Astrocyte (in vitro differentiated cells and primary cell): ENCODE results near the gene NPB.

Experiments
- EZH2 ChIP-seq: IDR thresholded peaks from 2 replicates; pipeline ENCODE4 v1.6.1; 2012; ENCODE audit warnings: mild to moderate bottlenecking, low read length, inconsistent platforms; ENCODE audit not compliant: insufficient read depth
- TF ChIP-seq, protein P1 (sequence below): IDR thresholded peaks from 2 replicates; pipeline ENCODE4 v1.5.1; 2011; ENCODE audit warnings: low read depth, mild to moderate bottlenecking, inconsistent platforms, low read length, moderate library complexity; ENCODE audit not compliant: insufficient read depth

DNA sequence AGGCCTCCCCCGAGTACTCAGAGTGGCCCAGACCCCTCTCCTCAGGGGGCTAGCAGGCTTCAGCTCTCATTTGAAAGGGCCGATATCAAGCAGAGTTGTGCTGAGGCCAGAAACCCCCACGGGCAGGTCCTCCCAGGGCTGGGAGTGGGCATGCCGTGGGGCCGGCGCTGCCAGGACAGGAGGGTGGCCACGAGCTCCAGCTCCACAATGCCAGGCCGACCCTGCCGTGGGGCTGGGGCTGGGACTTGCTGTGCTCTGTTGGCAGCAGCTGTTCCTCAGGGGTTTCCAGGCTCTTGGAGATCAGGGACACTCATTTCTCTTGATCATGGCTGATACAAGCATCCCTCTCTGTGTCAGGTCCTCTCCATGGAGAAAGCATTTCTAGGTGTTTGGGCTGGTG is 3.2 kb upstream of the NPB start:
- TF ChIP-seq, protein P1, sequence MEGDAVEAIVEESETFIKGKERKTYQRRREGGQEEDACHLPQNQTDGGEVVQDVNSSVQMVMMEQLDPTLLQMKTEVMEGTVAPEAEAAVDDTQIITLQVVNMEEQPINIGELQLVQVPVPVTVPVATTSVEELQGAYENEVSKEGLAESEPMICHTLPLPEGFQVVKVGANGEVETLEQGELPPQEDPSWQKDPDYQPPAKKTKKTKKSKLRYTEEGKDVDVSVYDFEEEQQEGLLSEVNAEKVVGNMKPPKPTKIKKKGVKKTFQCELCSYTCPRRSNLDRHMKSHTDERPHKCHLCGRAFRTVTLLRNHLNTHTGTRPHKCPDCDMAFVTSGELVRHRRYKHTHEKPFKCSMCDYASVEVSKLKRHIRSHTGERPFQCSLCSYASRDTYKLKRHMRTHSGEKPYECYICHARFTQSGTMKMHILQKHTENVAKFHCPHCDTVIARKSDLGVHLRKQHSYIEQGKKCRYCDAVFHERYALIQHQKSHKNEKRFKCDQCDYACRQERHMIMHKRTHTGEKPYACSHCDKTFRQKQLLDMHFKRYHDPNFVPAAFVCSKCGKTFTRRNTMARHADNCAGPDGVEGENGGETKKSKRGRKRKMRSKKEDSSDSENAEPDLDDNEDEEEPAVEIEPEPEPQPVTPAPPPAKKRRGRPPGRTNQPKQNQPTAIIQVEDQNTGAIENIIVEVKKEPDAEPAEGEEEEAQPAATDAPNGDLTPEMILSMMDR = no peak
- no peak for TF ChIP-seq EZH2
